CD4-positive, alpha-beta T cell treated with Interferon gamma for 1 hour (primary cell): ENCODE measurements around the gene PTPRD.
"Not testable (repeated sequence)": the region's sequence is repeated elsewhere in the genome, so short reads cannot be mapped to it uniquely, and the experiment has no call there.

Source experiments
- DNase-seq: peaks from one replicate; pipeline ENCODE4 v3.0.0-alpha.2; 2020

The PTPRD gene

DNA sequence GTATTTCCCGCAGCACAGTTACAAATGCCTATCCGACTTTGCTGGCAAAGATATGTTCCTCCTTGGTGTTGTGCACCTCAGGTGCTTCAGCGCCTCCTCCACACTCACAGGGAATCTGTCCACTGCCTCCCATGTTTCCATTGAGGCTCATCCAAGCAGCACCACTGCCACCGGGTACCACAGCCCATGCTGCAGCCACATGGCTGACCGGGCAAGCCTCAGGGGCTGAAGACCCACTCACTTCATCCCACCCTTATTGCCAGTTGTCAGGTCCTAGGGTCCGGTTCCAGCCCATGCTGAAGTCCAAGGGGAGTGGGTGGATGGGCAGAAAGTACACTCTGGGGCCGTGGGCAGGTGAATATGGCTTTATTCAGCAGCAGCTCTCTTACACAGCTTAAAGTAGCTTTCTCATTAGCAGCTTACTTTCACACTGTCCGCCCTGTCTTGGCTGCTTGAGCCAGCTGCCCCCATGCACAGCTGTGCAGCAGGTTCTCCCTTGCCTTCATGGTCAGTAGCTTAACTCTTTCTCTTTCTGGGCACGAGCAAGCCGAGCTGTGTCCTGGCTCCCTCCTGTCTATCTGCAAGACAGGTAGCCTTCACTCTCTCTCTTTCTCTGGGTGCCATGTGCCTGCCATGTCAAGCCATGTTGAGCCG is 1052.3 kb downstream of the PTPRD start:
- DNase-seq = no peak

DNA sequence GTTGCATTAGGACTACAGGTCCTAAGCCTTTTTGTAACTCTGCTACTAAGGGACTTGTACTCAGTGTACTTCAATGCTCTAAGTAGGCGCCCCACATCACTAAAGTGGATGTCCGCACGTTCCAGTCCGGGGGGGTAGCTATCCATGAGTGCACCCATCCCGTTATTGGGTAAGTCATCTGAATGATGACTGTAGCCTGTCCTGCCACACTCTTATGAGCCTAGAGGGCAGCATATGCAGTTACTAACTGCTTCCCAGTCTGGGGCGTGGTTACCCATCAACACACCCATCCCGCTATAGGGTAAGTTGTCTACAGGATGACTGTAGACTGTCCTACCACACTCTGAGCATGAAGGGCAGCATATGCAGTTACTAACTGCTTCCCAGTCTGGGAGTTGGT is 1053.9 kb downstream of the PTPRD start:
- DNase-seq = no peak

DNA sequence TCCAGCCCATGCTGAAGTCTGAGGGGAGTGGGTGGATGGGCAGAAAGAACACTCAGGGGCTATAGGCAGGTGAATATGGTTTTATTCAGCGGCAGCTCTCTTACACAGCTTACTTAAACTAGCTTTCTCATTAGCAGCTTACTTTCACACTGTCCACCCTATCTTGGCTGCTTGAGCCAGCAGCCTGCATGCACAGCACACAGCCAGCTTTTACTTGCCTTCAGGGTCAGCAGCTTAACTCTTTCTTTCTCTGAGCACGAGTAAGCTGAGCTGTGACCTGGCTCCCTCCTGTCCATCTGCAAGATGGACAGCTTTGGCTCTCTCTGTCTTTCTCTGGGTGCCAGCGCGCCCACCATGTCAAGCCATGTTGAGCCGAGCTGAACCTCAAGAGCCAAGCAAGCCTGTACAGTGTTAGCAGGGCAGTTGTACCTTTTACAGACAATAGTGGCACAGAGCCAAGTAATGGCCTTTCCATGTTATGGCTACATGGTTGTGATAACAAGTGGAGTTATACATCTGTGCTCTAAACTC is 1054.9 kb downstream of the PTPRD start:
- no peak for DNase-seq

DNA sequence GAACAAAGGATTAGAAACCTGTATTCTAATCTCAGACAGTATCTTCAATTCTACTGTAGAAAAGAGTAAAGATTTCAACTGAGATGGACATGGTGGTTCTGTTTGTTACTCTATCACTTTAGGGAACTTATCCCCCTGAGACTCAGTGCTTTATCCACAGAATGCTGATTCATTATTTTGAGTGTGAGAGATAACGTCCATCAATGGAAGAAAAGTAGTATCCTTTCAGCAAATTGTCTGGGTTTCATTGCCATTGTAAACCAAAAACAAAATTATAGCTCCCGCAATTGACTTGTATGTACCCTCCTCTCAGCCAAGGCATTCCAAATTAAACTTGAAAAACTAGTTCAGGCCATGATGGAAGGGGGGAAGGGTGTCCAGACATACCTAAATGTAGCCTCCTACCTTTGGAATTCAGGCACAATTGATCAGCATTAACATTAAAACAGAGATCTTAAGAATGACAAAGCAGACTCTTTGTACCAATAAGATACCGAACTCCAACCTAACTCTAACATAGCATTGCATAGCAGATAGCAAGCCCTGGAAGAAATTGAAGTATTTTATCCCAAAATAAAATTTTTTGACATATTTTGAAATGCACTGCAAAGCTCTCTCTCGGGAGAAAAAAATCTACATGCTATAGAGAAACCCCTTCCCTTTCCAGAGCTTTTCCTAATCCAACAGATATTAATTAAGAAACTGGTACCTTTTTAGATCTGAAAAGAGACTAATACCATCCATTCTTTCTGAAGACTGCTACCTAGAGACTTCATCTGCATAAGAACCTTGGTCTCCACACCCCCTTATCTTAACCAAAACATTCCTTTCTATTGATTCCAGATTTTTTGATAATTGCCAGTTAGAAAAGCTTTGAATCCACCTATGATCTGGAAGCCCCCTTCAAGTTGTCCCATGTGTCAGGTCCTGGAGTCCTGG is 1055.7 kb downstream of the PTPRD start:
- DNase-seq = no peak

DNA sequence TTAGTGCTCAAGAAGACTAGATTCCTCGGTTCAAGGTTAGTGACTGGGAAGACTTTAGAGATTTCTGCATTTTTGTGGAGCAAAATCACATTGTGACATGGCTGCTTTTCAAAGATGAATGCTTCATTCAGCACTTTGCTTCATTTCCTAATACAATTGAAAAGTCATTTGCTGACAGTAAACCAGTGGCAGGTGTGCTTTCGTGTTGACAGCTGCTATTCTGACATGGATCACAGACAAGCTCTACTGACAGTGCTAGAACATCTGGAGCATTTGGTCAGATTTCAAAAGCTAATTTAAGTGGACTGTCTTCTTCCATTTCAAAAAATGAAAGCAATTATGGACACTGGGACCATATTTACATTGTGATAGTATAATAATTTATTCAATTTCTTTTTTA is 1060.1 kb downstream of the PTPRD start:
- no peak for DNase-seq

DNA sequence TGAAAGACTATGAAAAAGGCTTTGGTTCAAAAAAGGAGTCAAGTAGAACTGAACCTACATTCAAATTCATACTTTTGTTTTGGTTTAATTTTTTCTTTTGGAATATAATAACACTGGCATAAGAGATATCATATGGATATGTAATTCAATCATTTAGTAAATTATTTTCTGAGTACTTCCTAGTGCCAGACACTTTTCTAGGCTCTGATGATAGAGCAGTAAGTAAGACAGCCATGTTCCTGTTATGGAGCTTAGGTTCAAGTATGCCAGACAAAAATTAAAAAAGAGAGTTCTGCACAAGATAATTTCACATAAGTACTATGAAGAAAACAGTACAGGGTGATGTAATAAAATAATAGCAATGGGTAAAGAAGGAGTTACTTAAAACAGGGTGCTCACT is 1074.0 kb downstream of the PTPRD start:
- no peak for DNase-seq

DNA sequence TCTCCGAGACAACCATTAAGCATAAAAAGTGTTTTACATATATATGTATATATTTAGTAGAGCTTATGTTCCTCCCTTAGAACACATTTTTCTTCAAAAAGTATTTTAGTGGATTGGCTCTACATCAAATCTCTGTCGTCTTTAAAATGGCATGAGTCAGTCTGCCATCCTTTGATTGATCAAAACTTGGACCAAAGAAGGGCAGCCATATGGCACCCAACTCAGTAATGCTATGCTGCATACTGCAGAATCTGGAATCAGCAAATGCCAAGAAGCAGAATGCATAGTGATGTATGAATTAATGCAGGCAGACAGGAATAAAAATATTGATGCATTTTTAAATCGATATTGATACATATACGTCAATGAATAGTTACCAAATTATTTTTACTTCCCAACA is 1074.4 kb downstream of the PTPRD start:
- no peak for DNase-seq

DNA sequence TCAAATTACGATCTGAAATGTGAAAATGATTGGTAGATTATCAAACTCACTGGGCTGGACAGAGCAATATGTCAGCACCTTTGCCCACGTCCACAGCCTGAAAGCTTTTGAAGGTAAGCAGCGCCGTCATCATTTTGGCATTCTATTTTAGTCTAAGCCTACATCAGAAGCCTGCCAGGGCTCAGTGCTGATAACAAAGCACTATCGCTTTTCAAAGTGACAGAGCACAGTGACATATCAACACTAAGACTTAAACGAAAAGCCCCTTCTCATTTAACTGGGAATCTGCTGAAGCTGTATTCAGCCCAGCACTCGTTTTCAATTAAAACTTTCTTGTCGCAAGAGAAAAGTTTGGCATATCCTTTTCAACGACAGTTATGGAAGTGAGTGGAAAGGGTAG is 1076.3 kb downstream of the PTPRD start:
- DNase-seq = no peak

DNA sequence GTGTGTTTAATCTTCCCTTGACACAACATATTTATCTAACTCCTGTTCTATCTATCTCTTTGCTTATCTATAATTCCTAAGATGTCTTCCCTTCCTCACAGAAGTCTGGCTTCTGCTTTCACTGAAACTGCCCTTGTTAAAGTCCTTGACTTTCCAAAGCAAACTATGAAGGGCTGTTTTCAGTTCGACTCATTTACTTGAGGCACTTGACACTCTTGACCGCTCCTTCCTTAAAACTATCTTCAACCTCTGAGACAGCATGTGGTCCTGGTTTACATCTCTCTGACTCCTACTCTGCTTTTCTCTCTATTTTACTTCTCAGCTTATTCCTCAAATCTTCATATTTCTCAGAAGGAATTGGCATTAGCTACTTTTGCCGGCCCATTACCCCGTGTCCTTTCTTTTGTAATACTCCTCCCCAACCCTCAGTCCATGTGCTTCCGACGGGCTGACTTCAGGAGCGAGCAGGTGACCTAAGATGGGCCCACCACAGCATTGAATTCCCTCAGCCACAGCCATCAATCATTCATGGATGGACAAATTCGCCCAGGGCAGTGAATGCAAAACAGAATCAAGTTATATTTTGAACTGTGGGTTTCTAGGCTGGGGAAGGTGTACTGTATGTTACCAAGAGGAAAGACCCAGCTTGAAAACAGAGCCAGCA is 1089.2 kb downstream of the PTPRD start:
- no peak for DNase-seq

DNA sequence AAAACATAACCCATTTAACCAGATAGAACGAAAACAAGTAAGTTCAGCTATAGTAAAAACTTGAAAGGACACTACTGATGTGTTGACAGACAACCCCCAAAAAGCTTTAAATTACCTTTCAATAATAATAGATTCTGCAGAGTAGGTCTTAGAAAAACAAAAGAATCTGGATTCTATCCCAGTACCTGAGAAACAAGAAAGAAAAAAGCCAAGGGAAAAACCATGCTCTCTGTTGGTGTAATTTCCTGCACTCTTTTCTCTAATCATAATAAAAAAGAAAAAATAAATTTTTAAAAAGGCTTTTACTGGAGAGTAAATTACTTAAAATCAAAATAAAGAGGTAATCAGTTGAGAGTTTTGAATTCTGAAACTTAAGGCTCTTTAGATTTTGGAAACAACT is 1090.4 kb downstream of the PTPRD start:
- no peak for DNase-seq

DNA sequence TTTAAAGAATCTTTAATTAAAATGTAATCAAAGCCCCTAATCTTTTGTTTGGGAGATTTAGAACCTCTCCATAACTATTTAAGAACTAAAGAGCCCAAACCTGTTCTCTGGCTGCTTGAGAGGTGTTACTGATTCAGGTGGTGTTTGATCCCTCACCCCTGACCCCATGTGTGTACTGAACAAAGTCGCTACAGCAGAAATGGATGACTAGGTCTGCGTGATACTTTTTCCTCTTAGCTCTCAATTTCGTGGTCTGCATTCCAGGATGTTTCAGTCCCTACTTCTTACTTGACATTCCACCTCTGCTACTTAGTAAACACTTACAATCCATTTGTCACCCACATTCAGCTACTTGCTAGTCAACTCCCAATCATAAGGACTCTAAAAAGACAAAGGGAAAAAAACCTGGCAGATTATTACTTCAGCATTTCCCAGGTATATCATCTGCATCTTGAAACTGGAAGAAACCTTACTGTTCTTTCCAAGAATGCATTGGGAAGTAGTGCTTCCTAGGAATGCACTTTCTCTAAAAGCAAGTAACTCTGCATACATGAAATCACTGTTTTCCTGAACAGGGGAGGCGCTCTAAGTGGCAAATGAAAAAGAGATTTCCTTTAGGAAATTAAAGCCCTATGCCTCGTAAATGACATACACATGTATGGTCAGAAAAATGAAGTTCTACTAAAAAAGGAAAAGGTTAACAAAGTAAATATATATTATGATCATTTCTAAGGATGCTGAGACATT is 1091.6 kb downstream of the PTPRD start:
- DNase-seq = no peak

DNA sequence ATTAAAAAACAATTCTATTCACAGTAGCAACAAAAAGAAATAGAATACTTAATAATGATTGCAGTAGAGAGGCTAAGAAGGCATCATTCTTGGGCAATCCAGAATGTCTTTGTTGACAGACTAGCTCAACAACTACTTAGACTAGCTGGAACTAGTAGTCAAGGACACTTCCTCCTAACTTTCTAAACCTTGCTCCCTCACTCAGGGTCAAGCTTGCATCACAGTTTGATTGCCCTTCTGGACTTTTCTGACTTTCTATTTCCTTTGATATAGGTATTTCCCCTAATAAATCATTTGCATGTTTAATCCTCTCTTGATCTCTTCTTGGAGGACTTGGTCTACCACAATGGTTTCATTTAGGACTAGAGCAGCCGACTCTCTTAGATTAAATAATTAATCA is 1107.9 kb downstream of the PTPRD start:
- no peak for DNase-seq

DNA sequence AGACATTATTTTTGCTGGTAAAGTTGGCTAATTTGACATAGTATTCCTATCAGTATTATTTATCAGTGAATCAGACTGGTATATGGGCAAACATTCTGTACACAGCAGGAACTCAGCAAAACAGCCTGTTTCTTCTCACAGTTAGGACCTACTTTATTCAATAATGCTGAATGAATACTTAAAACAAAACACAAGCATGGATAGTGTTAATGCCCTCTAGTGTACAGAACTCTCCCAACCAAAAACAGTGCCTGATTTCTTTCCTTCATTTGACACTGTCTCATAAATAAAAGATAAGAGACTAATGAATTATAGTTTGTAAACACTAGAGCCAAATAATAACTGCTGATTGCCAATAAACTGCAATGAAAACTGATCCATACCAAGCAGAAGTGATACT is 1113.3 kb downstream of the PTPRD start:
- no peak for DNase-seq

DNA sequence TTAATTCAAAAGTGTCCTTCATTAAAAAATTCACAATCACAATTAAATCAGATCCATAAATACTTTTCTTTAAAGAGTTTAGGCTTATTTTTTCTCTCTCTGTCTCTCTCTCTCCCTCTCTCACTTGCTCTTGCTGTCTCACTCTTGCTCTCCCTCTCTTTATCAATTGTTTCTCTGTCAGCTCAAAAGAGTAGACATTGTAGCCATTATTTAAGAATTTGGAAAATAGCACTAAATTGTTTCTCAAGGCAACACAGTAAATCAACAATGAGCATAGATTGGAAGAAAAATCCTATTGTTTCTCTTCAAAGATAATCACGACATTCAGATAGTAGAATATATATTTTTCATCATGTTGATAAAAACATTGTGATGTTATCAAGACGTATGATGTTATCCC is 1114.0 kb downstream of the PTPRD start:
- DNase-seq = no peak

DNA sequence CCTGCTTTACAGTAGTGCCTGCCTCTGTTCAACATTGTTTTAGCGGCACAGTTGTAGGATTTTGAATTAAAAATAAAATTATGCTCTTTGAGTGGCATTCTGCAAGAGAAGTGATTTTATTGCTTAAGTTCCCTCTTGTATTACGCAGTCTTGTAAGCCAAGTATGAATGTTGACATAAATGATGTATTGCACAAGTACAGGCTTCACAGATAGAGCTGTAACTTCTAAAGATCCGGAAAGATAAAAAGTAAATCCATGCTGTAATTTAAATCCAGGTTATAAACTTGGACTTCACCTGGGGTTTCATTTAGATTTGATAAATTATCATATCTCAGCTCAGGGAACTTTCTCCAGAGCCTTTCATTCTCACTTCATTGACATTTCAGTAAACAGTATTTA is 1114.7 kb downstream of the PTPRD start:
- no peak for DNase-seq

DNA sequence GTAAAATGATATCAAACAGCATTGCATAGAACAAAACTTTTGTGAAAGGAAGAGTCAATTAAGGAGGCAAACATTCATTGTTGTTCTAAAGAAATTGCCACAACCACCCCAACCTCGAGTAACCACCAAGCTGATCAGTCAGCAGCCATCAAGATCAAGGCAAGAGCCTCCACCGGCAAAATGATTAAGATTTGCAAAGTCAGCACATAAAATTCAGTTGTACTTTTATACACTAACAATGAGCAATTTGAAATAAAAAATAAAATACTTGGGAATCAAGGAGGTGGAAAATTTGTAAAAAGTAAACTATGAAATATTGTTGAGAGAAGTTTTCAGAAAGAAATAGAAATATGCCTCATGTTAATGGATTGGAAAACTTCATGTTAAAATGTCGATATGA is 1118.5 kb downstream of the PTPRD start:
- DNase-seq = no peak

DNA sequence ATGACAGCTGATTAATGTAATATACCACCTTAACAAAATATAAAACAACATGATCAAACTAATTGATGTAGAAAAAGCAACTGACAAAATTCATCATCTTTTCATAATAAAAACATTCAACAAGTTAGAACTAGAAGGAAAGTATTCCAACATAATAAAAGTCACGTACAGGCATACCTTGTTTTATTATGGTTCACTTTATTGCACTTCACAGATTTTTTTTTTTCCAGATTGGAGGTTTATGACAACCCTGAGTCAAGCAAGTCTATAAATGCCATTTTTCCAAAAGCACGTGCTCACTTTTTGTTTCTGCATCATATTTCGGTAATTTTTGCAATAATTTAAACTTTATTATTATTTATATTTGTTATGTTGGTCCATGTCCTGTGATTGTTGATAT is 1120.3 kb downstream of the PTPRD start:
- DNase-seq = no peak

DNA sequence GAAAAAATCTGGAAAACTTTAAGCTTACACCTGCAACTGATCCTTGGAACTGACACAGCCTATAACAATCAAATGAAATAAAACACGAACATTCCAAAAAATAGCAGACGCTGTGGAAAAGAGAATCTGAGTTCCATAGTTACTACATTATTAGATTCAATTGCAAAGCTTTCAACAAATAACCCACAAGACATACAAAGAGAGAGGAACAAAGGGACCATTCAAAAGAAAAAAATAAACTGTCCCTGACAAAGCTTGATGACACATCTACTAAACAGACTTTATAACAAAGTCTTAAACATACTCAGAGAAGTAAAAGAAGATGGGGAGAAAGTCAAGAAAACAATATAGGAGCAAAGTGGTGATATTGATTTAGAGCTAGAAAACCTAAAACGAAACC is 1123.6 kb downstream of the PTPRD start:
- DNase-seq = no peak

DNA sequence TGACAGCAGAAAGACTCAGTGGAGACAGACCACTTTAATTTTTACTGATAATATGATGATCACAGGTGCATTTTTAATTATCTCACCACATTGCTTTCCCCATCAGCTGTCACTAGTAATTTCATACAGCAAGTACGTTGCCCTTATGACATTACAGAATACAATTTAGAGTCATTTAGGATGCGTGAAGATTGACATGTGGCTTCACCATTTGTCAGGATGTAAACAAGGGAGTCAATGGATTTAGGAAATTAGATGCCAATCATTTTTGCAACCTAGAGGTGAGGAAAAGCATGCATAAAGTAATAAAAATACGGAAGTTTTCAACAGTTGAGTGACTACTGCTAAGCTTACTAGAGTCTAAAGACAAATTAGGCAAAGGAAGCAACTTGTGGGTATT is 1129.6 kb downstream of the PTPRD start:
- no peak for DNase-seq

DNA sequence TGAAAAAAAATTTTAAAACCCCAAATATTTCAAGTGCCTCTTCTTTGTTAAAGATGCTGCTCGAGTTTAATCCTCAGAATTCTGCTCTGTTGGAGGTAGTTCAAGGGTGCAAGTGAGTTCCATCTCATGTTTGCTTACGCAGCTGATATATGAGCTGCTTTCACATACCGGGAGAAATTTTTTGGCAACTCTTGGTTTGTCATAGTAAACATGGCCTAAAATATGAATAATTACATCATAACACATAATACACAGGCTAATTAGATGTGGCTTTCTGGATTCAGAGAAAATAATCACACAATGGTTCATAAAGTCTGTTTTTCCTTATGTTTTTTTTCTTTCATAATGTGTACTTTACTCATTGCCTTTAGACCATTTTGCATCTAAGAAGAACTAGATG is 1134.1 kb downstream of the PTPRD start:
- no peak for DNase-seq

DNA sequence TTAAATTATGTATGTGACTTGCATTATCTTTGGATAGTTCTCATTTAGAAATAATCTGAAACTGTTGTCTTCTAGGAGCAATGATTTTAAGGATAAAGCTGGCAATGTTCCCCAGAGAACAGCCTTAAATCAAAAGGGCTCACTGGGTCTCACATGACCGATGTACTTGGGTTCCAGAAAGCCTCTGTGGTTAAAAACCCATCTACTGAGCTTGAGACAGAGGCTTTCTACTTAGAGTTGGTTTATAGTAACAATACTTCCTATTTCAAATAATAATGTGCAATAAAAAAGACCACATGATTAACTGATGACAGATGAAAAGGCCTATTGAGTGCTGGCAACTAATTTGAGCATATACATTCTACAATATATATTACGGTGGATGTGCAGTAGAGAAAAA is 1143.5 kb downstream of the PTPRD start:
- no peak for DNase-seq

DNA sequence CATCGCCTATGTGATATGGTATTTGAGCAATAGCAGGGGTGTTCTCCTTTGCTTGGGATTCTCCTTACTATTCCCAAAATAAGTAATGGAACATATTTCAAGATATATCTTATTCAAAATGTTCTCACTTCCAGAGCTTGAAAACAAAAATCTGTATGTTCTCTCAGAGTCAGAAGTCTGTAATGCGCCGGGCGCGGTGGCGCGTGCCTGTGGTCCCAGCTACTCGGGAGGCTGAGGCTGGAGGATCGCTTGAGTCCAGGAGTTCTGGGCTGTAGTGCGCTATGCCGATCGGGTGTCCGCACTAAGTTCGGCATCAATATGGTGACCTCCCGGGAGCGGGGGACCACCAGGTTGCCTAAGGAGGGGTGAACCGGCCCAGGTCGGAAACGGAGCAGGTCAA is 1170.9 kb downstream of the PTPRD start:
- not testable (repeated sequence) for DNase-seq

DNA sequence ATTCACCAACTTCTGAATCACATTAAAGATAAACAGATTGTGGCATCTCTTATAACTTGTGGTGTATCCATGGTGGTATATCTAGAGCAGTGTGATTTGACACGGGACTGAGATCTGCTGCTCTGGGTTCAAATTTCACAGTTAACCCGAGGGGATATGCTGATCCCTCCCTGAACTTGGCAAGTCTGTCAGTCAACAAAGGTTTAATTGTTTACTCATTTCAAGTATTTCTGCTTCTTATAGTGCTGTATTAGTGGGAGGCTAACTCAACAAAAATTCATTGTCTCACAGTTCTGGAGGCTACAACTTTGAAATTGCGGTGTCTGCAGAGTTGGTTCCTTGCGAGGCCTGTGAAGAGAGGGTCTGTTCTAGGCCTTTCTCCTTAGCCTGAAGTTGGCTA is 1175.2 kb downstream of the PTPRD start:
- no peak for DNase-seq
